Fibroblast of mammary gland (primary cell): ENCODE measurements around the gene MYADML2.
A peak's percentile ranks its signal among the peaks of the same experiment; 100 is the strongest.

Experiments used
- DNase-seq: peaks from one replicate; pipeline ENCODE4 v3.0.0-alpha.2; 2010; ENCODE audit warnings: low read depth
- H3K4me3 ChIP-seq: 2 replicates; pipeline ENCODE4 v1.5.1; 2011; ENCODE audit warnings: low read depth, mild to moderate bottlenecking, low read length, moderate library complexity; ENCODE audit not compliant: control insufficient read depth
- TF ChIP-seq, protein P1 (sequence below): conservative IDR thresholded peaks from 2 replicates; pipeline ENCODE4 v1.5.1; 2011; ENCODE audit warnings: low read depth, low read length, inconsistent platforms; ENCODE audit not compliant: control insufficient read depth, insufficient read depth

The MYADML2 gene

DNA sequence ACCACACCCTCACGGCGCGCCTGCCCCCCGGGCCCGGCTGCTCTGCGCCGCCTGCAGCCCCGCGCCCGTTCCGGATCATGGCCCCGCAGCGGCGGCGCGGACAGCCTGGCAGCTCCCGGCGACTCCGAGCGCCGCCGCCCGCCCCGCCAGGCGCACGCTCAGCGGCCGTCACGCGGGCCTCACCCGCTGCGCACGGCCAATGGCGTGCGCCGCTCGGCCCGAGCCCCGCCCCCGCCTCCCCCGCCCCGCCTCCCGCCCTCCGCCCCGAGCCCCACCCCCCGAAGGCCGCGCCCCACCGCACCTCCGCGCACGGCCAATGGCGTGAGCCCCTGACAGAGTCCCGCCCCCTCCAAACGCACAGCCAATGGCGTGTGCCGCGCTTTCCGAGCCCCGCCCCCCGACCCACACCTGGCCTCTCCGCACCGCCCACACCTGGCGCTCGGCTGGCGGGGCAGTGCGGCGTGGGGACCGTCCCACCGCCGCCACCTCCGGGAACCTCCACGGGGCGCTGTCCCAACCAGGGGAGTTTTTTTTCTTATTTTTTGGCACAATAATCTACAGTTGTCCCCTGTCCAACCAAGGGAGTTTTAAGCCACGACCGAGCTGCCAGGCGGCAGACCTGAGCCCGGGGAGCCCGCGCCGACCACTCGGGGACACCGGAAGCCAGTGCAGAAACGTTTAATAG, 35.6 kb downstream of the MYADML2 start, which contains the start of gene PCYT2:
Gene PCYT2, minus strand, starts transcription at position 123 of the 685 bp plus-strand sequence. Its CDS starts 44 bp downstream, at position 79.
- TF ChIP-seq, protein P1, sequence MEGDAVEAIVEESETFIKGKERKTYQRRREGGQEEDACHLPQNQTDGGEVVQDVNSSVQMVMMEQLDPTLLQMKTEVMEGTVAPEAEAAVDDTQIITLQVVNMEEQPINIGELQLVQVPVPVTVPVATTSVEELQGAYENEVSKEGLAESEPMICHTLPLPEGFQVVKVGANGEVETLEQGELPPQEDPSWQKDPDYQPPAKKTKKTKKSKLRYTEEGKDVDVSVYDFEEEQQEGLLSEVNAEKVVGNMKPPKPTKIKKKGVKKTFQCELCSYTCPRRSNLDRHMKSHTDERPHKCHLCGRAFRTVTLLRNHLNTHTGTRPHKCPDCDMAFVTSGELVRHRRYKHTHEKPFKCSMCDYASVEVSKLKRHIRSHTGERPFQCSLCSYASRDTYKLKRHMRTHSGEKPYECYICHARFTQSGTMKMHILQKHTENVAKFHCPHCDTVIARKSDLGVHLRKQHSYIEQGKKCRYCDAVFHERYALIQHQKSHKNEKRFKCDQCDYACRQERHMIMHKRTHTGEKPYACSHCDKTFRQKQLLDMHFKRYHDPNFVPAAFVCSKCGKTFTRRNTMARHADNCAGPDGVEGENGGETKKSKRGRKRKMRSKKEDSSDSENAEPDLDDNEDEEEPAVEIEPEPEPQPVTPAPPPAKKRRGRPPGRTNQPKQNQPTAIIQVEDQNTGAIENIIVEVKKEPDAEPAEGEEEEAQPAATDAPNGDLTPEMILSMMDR, result no peak
- peak within 1 kb of the TSS; percentile 71 for H3K4me3 ChIP-seq
- peak; percentile 76 for DNase-seq

DNA sequence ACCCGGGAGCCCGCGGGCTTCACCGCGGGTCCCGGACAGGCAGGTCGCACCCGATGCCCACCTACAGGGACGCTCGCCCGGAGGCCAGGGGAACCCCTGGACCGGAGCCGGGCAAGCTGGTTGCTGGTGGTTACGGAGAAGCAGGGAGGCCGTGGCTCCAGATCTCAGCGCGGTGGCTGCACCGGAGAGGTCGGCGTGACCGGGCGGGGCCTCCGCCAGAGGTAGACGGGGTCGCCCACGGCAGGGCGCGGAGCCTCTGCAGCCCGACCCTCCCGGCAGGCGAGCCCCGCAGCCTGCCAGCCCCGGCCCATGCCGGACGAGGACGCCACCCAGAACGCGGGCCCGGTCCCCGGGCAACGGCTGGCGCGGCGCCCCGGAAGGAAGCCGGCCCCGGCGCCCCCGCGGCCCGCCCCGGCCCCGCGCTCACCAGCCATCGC, 36.2 kb downstream of the MYADML2 start:
- TF ChIP-seq, protein P1, result no peak
- DNase-seq, result no peak

DNA sequence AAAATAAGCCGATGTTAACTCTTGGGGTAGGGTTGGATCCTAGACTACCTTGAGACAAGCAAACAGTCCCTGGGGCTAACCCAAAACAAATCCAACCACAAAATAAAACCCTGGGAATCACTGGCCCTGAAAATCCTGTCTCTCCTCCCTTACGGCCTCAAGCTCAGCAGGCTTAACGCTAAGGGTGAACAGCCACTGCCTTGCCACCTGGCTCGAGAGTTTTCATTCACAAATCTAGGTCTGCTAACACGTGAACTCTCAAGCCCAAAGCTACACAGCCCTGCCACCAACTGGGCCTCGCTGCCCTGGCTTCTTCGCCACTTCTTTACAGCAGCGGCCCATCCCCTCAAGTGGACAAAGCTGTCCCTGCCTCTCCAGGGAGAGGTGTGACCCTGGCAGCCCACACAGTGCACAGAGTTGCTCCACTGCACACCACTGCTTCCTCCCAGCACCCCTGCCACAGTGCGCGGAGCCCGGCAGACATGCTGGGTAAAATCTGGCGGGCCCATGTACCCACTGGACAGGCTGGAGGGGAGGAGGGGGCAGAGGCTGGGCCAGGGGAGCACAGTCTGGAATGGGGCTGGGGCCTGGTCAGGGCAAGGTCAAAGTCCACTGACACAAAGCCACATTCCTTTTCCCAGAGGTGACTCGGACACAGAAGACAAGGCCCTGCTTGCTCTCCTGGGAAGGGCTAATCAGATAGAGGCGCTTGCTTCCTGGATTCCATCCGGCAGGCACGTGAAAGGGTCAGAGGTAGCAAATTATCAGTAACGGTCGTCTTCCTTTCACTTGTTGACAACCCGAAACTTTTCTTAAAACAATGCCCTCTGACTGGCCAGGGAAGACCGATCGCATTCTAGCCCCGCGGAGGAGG, 36.8 kb downstream of the MYADML2 start:
- H3K4me3 ChIP-seq, result peak overlapping the region; percentile 71
- no peak for DNase-seq
- TF ChIP-seq, protein P1, result no peak

More for the DNA sequence above, 36.2 kb downstream of the MYADML2 start:
- peak overlapping the region; percentile 71 for H3K4me3 ChIP-seq

DNA sequence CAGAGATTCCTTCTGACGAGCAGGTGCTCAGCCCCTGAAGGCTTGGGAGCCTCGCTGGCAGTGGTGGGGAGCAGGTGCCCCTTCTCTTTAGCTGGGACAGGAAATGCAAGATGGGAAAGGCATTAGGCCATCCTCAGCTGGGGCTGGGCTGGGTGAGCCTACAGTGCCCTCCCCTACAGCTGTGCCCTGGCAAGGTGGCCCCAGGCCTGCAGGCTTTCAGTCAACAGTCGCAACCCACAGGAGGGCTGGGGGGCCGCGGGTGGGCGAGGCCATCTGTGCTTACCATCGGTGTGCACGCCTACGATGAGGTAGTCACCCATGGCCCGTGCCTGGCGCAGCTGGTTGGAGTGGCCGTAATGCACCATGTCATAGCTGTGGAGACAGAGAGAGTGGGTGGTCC, 37.8 kb downstream of the MYADML2 start:
- no peak for DNase-seq
- TF ChIP-seq, protein P1, result no peak
- no peak overlapping the region for H3K4me3 ChIP-seq

DNA sequence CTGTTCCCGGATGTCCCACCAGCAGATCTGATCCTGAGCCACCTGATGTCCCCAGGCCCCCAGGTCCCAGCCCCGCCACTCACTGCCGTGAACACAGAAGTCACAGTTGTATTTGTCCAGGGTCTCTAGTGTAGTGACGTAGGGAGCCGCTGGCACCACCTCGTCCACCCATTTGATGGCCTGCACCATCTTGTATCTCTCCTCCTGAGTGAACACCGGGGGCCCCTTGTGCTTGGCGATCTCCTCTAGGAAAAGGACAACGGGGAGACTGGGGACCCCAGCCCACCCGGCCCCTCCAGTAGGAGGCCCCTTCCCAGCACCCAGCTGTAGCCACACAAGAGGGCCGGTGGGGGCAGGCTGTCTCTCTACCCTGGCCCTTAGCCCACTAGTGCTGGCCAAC, 38.2 kb downstream of the MYADML2 start:
- TF ChIP-seq, protein P1, result no peak
- DNase-seq, result no peak
- no peak overlapping the region for H3K4me3 ChIP-seq

DNA sequence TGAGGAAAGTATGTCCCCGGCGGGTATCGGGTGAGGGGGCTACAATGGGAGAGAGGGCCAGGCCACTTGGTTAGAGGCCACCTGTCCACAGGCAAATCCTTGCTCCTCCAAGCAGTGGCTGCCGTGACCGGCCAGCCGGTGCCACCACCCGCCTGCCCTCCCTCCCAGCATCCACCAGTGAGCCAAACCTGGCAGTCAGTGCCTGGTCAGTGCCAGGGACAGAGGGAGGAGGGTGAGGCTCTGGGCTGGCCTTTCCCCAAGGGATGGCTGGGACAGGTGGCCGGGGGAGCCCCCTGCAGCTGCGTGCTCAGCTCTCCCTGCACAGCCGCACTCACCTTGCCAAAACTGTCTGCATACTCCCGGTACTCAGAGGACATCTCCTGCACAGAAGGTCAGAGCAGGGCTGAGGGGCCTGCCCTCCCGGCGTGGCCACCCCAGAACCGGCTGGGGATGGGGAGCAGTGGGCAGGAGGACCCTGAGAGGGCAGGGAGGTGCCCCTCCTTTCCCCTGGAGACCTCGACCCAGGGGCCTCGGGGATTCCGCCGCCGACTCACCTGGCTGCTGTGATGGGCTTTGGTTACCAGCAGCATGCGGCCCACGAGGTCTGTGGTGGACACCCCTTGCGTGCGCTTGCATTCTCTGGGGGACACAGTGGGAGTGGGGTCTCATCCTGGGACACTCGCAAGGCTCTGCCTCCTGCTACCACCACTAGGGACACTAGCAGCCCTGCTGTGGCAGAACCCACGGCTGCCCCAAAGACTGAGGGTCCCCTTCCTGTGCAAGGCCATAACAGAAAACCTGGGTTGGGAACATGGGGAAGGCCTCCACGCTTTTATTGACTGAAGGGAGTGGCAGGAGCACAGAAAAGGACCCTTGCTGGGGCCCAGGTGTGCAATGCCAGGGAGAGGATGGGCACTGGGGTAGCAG, 39.6 kb downstream of the MYADML2 start:
- TF ChIP-seq, protein P1, result no peak
- no peak for DNase-seq
- no peak overlapping the region for H3K4me3 ChIP-seq
